ENCODE results near the gene ITGA6. TPM values are rescaled to one million over a fixed set of nuclear protein-coding genes. Genes with fewer than 3 reads are reported as not detected.

Gene ITGA6
- total RNA-seq, 1 donor from 2014 or later: 35.3 TPM

DNA sequence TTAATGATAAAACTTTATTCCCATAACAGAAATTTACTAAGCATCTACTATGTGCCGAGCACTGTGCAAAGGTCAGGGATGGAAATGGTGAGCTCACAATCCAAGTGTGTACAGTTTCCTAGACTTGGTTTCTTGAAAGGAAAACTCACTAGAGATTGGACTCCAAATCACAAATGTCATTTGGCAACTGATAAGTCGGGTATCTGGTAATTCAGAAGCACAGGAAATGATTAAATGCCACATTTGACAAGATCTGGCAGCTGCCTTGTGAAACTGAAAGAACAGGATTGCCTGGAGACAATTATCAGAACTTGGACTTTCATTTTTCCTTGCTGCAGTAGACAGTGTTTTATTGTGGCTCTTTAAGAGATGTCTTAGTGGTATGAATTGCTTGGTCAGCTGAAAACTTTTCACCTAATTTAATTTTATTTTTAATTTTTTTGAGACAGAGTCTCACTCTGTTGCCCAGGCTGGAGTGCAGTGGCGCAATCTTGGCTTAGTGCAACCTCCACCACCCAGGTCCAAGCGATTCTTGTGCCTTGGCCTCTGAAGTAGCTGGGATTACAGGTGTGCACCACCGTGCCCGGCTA lies 19.2 kb downstream of the ITGA6 start:
- H3K79me2 ChIP-seq (ENCODE audit: insufficient read depth, low read length): peaks cover 7% of the 10 kb centered on the region
- Mint-ChIP-seq H3K36me3 (ENCODE audit: low read depth, unreplicated experiment) (no peaks in the 10 kb centered on the region), H3K9me3 (ENCODE audit: unreplicated experiment) (no peaks in the 10 kb centered on the region), H3K4me1 (ENCODE audit: low read depth, unreplicated experiment) (peaks cover 22% of the 10 kb centered on the region), H3K27me3 (ENCODE audit: low read depth, unreplicated experiment) (no peaks in the 10 kb centered on the region), H3K4me3 (ENCODE audit: unreplicated experiment) (no peak overlapping the region), H3K27ac (ENCODE audit: unreplicated experiment) (no peak overlapping the region)
- no peaks in the 10 kb centered on the region for H3K9me3 ChIP-seq (ENCODE audit: insufficient read depth, low read depth, low read length)
- no peak overlapping the region for H3K9ac ChIP-seq (ENCODE audit: low read length)
- no peak overlapping the region for H3K4me3 ChIP-seq (ENCODE audit: insufficient read depth, low read depth, low read length)
- DNase-seq (ENCODE audit: low read depth) (no peak), FAIRE-seq (no peak)
- no peaks in the 10 kb centered on the region for H3K27me3 ChIP-seq (ENCODE audit: insufficient read depth, low read length)
- TF ChIP-seq EZH2 (IDR thresholded peaks at IDR 0.05; ENCODE audit: insufficient read depth, low read length): no peak
- TF ChIP-seq, protein P1, sequence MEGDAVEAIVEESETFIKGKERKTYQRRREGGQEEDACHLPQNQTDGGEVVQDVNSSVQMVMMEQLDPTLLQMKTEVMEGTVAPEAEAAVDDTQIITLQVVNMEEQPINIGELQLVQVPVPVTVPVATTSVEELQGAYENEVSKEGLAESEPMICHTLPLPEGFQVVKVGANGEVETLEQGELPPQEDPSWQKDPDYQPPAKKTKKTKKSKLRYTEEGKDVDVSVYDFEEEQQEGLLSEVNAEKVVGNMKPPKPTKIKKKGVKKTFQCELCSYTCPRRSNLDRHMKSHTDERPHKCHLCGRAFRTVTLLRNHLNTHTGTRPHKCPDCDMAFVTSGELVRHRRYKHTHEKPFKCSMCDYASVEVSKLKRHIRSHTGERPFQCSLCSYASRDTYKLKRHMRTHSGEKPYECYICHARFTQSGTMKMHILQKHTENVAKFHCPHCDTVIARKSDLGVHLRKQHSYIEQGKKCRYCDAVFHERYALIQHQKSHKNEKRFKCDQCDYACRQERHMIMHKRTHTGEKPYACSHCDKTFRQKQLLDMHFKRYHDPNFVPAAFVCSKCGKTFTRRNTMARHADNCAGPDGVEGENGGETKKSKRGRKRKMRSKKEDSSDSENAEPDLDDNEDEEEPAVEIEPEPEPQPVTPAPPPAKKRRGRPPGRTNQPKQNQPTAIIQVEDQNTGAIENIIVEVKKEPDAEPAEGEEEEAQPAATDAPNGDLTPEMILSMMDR (IDR thresholded peaks at IDR 0.05; ENCODE audit: insufficient read depth, low read depth, low read length): no peak
- H3K4me1 ChIP-seq (ENCODE audit: insufficient read depth, low read length): peaks cover 28% of the 10 kb centered on the region
- H3K4me2 ChIP-seq (ENCODE audit: low read length): peak overlapping the region; percentile 27
- H4K20me1 ChIP-seq (ENCODE audit: insufficient read depth, low read length): no peaks in the 10 kb centered on the region
- no peak overlapping the region for H3K27ac ChIP-seq (ENCODE audit: low read depth, low read length)
- H2AFZ ChIP-seq (ENCODE audit: low read depth, low read length): no peak overlapping the region
- no peaks in the 10 kb centered on the region for H3K36me3 ChIP-seq (ENCODE audit: insufficient read depth, low read length)

DNA sequence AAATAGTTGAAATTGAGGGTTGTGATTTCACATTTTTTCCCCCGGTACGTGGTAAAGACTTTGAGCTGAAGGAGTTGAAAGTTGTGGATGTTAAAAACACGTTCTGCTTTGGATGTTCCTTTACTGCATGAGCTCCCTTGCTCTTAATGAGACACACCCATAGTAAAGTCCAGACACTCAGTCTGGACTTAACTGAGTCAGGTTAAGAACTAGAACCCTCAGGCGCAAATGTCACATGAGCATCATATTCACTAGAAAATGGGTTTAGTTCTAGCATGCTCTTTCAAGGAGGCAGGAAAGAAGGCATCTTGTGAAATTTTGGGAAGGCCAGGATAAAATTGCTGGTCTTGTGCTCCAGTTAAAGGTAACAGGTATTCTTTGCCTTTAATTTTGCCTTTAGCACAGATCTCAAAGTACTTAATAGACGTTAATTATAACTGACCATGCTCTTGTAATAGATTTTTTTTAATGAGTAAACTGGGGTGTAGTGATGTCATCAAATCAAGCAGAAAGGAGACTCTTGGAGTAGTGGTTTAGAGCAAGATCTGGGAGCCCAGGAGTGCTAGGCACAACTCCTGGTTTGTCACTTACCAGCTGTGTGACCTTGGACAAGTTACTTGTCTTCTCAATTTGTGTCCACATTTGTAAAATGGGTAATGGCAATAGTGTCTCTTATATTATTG lies 20.6 kb downstream of the ITGA6 start:
- H3K4me1 Mint-ChIP-seq (ENCODE audit: low read depth, unreplicated experiment): peaks cover 12% of the 10 kb centered on the region
- FAIRE-seq: no peak
- no peaks in the 10 kb centered on the region for H3K27me3 ChIP-seq (ENCODE audit: insufficient read depth, low read length)
- no peak overlapping the region for H3K4me3 ChIP-seq (ENCODE audit: insufficient read depth, low read depth, low read length)
- no peak overlapping the region for H3K9ac ChIP-seq (ENCODE audit: low read length)
- DNase-seq (ENCODE audit: low read depth): no peak
- H2AFZ ChIP-seq (ENCODE audit: low read depth, low read length): no peak overlapping the region
- no peak overlapping the region for H3K27ac Mint-ChIP-seq (ENCODE audit: unreplicated experiment)
- no peaks in the 10 kb centered on the region for H4K20me1 ChIP-seq (ENCODE audit: insufficient read depth, low read length)
- TF ChIP-seq, protein P1 (IDR thresholded peaks at IDR 0.05; ENCODE audit: insufficient read depth, low read depth, low read length): no peak
- TF ChIP-seq EZH2 (IDR thresholded peaks at IDR 0.05; ENCODE audit: insufficient read depth, low read length): no peak
- no peaks in the 10 kb centered on the region for H3K36me3 ChIP-seq (ENCODE audit: insufficient read depth, low read length)
- peaks cover 15% of the 10 kb centered on the region for H3K4me1 ChIP-seq (ENCODE audit: insufficient read depth, low read length)
- H3K27ac ChIP-seq (ENCODE audit: low read depth, low read length): no peak overlapping the region
- no peaks in the 10 kb centered on the region for H3K36me3 Mint-ChIP-seq (ENCODE audit: low read depth, unreplicated experiment)
- H3K9me3 ChIP-seq (ENCODE audit: insufficient read depth, low read depth, low read length): no peaks in the 10 kb centered on the region
- H3K4me3 Mint-ChIP-seq (ENCODE audit: unreplicated experiment): no peak overlapping the region
- H3K27me3 Mint-ChIP-seq (ENCODE audit: low read depth, unreplicated experiment): no peaks in the 10 kb centered on the region
- H3K79me2 ChIP-seq (ENCODE audit: insufficient read depth, low read length): peaks cover 7% of the 10 kb centered on the region
- H3K9me3 Mint-ChIP-seq (ENCODE audit: unreplicated experiment): no peaks in the 10 kb centered on the region
- H3K4me2 ChIP-seq (ENCODE audit: low read length): no peak overlapping the region

Data from astrocyte (in vitro differentiated cells and primary cell).